ENCODE data around the gene LRP5. TPM values are rescaled to one million over a fixed set of nuclear protein-coding genes. Genes with fewer than 3 reads are reported as not detected.

Gene LRP5
- polyA plus RNA-seq, 1 donor (not counting 4 experiments of a cell fraction or from before 2014, with no cell fraction given) = 6.6 TPM

GRCh38 chr11:68328374-68329091 is 16.1 kb downstream of the LRP5 start:
- Histone ChIP-seq H3K79me2 (ENCODE audit: control insufficient read depth, insufficient read depth, low read length) (peaks cover 55% of the 10 kb centered on the region), H3K36me3 (ENCODE audit: control insufficient read depth in 2 of 2, extremely low read depth in 1 of 2, insufficient read depth in 2 of 2, low read length in 2 of 2) (no peaks in the 10 kb centered on the region), H3K9ac (ENCODE audit: control insufficient read depth, extremely low read depth, insufficient read depth, low read length) (no peak overlapping the region), H3K4me3 (ENCODE audit: control insufficient read depth in 2 of 3, extremely low read depth in 1 of 3, insufficient read depth in 2 of 3, low read depth in 1 of 3, low read length in 3 of 3) (no peak overlapping the region), H4K20me1 (ENCODE audit: control insufficient read depth, extremely low read depth, insufficient read depth, low read length) (peaks cover 10% of the 10 kb centered on the region), H3K27me3 (ENCODE audit: control insufficient read depth, extremely low read depth, insufficient read depth, low read length) (no peaks in the 10 kb centered on the region), H3K9me1 (ENCODE audit: control insufficient read depth, extremely low read depth, insufficient read depth, low read length) (no peaks in the 10 kb centered on the region), H3K4me1 (ENCODE audit: control insufficient read depth, extremely low read depth, insufficient read depth, low read length) (peaks cover 14% of the 10 kb centered on the region), H3K9me3 (ENCODE audit: control insufficient read depth, low read depth, low read length) (no peaks in the 10 kb centered on the region), H3K4me2 (ENCODE audit: control insufficient read depth, extremely low read depth, insufficient read depth, low read depth, low read length) (no peak overlapping the region), H3K27ac (ENCODE audit: control insufficient read depth, insufficient read depth, low read length) (no peak overlapping the region), H2AFZ (ENCODE audit: control insufficient read depth, low read length) (no peak overlapping the region)
- DNase-seq (ENCODE audit: low read depth, low spot score) (no peak), FAIRE-seq (no peak)
- dilution Hi-C loops (cut with MboI; ENCODE audit: extremely low pct_ligation_motif_present, low sequenced_read_pairs) = no loop called here
- no peak for TF ChIP-seq CTCF (optimal IDR thresholded peaks at IDR 0.05 in 1 of 3, IDR thresholded peaks at IDR 0.05 in 1 of 3, conservative IDR thresholded peaks at IDR 0.05 in 1 of 3; ENCODE audit: extremely low read depth in 1 of 3, insufficient read depth in 2 of 3, low read length in 3 of 3)
- TF ChIP-seq EZH2 (IDR thresholded peaks at IDR 0.05; ENCODE audit: low read length) = no peak

DNA sequence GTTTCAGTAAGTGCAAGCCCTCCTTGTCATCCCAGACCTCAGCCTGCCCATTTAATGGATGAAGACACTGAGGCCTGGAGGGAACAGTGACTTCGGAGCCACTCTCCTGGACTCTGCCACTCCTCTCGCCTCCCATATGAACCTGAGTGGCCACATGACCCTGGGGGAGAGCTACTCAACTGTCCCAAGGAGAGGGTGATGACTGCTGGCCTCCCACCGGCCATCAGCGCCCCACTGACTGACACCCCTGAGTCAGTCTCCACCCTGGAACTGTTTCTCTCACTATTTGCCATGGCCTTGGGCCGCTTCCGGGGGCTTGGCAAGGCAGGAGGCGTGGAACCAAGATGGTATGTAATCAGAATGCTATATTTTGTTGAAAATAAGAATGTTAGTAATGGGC is 17.1 kb downstream of the LRP5 start:
- FAIRE-seq (no peak), DNase-seq (ENCODE audit: low read depth, low spot score) (no peak)
- H2AFZ ChIP-seq (ENCODE audit: control insufficient read depth, low read length) = no peak overlapping the region
- H3K27ac ChIP-seq (ENCODE audit: control insufficient read depth, insufficient read depth, low read length) = no peak overlapping the region
- H3K9me3 ChIP-seq (ENCODE audit: control insufficient read depth, low read depth, low read length) = no peaks in the 10 kb centered on the region
- dilution Hi-C loops (cut with MboI; ENCODE audit: extremely low pct_ligation_motif_present, low sequenced_read_pairs) = no loop called here
- H3K9me1 ChIP-seq (ENCODE audit: control insufficient read depth, extremely low read depth, insufficient read depth, low read length) = no peaks in the 10 kb centered on the region
- H4K20me1 ChIP-seq (ENCODE audit: control insufficient read depth, extremely low read depth, insufficient read depth, low read length) = peaks cover 10% of the 10 kb centered on the region
- peaks cover 45% of the 10 kb centered on the region for H3K79me2 ChIP-seq (ENCODE audit: control insufficient read depth, insufficient read depth, low read length)
- no peak overlapping the region for H3K4me3 ChIP-seq (ENCODE audit: control insufficient read depth in 2 of 3, extremely low read depth in 1 of 3, insufficient read depth in 2 of 3, low read depth in 1 of 3, low read length in 3 of 3)
- no peaks in the 10 kb centered on the region for H3K36me3 ChIP-seq (ENCODE audit: control insufficient read depth in 2 of 2, extremely low read depth in 1 of 2, insufficient read depth in 2 of 2, low read length in 2 of 2)
- H3K9ac ChIP-seq (ENCODE audit: control insufficient read depth, extremely low read depth, insufficient read depth, low read length) = no peak overlapping the region
- peaks cover 14% of the 10 kb centered on the region for H3K4me1 ChIP-seq (ENCODE audit: control insufficient read depth, extremely low read depth, insufficient read depth, low read length)
- TF ChIP-seq CTCF (optimal IDR thresholded peaks at IDR 0.05 in 1 of 3, IDR thresholded peaks at IDR 0.05 in 1 of 3, conservative IDR thresholded peaks at IDR 0.05 in 1 of 3; ENCODE audit: extremely low read depth in 1 of 3, insufficient read depth in 2 of 3, low read length in 3 of 3) (no peak), EZH2 (IDR thresholded peaks at IDR 0.05; ENCODE audit: low read length) (no peak)
- no peak overlapping the region for H3K4me2 ChIP-seq (ENCODE audit: control insufficient read depth, extremely low read depth, insufficient read depth, low read depth, low read length)
- H3K27me3 ChIP-seq (ENCODE audit: control insufficient read depth, extremely low read depth, insufficient read depth, low read length) = no peaks in the 10 kb centered on the region

All from keratinocyte (primary cell).